ENCODE measurements around the gene PDE4DIP.
"Not testable (repeated sequence)": the region's sequence is repeated elsewhere in the genome, so short reads cannot be mapped to it uniquely, and the experiment has no call there.

PDE4DIP gene

DNA sequence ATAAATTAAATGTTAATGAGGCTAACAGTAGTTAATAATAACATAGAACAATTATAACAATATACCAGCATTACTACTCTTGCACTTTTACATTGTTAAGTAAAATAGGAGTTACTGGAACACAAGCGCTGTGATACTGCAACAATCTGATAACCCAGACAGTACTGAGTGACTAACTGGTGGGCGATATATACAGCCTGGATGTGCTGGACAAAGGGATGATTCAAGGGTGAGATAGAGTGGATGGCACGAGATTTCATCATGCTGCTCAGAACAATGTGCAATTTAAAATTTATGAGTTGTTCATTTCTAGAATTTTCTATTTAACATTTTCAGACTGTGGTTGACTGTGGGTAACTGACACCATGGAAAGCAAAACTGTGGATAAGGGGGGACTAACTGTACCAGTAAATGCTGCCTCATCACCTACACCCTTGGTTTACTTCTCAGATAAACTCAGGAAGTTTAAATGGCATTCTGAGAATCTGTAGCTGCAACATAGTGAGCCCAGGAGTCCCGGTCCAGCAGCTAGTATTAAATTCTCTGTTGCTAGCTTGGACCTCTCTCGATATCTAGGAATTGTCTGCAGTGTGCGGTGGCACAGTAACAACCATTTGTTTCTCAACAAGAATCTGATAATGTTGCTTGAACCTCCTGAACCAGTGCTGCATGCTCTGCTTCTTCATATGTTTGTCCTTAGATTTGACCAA lies 24.9 kb downstream of the PDE4DIP start:
- not testable (repeated sequence) for DNase-seq

DNA sequence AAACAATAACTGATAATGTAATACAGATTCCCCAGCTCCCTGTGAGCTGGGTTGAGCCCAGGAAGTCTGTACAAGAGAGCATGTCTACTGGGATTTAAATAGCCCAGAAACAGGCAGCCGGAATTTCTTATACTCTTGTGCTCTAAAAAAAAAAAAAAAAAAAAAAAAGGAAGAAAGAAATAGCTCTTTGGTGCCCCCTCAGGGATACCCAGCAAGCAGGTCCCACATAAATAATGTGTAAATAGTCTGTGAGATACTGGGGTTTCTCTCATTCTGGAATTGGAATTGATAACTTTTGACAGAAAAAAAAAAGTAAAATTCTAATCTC lies 25.4 kb downstream of the PDE4DIP start:
- DNase-seq = not testable (repeated sequence)

DNA sequence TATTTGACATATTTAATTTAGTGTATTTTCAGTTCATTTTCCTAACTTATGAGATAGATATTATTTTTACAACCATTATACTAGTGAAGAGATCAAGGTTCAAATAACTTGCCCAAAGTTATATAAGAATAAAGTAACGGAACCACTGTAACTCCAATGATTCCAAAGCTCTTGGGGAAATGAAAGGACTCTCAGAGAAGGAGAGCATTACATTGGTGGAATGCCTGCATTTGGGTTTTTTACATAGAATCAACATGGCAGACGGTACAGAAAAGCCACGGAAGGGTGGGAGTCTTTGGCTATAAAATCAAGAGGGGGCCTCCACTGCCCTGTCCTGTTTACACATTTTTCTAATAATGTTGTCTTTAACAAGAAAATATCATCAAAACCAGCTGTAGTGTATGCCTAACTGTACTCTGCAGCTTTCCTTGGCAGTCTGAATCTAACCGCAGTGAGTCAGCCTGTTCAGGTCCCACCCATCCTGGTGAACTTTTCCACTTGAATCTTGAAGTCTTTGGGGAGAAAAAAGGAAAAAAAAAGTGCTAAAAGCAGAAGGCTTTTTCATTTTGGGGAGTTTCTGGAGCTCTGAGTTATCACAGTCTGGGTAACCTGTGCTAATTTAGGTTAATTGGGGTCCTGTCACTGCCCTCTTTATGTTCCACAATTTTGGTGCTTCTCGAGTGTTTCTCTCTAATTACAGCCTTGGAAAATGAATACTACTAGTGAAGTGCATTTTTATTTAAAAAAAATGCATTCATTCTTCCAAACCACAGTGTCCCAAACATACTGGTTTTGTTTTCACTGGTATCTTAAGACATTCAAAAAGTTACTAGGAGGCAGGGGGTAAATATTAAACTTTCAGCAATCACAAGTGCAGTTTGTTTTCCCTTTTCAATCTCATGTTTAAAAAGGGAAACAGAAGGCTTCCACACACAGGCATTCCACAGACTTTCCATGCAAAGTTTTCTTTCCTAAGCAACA lies 30.5 kb downstream of the PDE4DIP start:
- DNase-seq = not testable (repeated sequence)

DNA sequence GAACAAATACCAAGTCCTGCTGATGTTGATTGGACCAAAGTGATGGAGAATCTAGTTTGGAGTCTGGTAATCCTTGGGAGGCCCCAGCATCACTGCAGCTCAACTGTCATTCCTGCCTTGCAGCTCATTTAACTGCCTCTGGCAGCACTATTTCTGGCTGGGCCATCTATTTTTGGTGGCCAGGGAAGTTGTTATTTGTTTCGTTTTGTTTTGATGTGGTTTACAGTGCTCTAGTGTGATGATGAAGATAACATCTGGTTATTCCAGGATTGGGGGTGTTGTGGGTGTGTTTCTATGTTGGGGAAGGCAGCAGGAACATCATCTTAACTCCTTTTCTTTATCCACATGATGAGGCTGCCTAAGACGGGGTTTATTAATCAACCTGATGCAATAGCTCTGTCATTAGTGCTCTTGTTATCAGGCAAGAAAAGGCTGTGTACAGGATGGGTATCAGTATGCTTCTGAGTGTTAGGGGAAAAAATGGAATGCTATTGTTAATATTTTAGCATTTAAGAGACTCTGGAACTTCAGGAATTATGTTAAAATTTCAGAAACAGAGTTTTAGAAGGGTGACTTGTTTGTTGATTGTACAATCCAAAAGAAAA lies 35.7 kb downstream of the PDE4DIP start:
- DNase-seq = not testable (repeated sequence)

DNA sequence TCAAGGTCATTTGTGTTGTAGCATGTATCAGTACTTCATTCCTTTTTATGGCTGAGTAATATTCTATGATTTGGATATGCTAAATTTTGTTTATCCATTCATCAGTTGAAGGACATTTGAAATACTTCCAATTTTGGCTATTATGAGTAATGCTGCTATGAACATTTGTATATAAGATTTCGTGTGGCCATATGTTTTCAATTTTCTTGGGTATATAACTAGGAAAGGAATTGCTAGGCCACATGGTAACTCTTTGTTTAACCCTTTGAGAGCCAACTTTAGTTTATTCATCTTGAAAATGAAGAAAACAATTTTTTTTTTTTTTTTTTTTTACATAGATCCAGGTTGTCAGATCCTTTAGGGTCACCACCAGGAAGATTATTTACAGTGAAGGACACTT lies 37.0 kb downstream of the PDE4DIP start:
- not testable (repeated sequence) for DNase-seq

DNA sequence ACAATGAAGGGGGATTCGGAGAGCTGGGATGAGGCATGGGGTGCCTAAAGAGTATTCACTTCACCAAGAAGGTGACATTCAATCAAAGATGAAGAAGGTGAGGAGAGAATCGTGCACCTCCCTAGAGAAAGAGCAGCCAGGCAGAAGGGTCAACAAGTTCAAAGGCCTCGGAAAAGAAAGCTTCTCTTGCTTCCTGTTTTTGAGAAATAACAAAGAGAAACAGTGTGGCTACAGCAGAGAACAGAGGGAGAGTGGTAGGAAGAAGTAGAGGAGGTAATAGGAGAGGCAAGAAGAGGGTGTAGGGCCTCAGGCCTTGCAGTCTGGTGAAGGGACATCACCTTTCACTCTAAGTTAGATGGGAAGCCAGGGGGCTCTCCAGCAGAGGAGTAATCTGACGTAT lies 41.0 kb downstream of the PDE4DIP start:
- not testable (repeated sequence) for DNase-seq

DNA sequence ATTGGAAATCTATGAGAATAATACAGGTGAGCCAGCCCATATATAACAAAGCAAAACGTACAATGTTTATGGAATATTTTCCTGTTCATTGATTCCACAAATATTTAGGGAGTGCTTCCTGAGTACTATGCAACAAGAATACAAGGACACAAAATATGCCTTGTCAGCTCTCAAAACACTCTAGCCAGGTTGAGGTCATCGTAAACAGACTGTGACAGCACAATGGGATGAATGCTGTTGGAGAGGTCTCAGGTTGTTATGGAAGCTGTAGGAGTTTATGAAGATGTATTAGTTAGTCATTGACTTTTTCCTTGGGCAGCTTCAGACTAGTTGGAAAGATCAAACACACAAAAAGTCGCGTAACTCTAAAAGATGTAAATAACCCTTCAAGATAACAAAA lies 42.1 kb downstream of the PDE4DIP start:
- not testable (repeated sequence) for DNase-seq

DNA sequence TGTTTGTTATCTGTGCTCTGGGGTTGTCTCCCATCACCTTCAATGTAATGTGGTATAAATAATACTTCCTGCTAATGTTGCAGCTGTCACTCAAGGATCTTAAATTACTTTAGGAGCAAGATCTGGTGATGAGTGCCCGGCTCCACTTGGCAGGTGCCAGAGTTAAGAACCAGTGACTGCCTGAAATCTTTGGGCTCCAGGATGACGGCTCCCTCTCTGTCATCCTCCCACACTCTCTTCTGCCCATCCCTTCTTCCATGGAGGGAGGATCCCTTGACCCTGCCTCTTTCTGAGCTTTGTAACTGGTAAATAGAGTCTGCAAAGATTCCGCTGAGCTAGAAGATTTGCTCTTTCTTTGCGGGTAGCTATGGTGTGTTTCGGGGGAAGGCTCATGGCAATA lies 44.4 kb downstream of the PDE4DIP start:
- not testable (repeated sequence) for DNase-seq

DNA sequence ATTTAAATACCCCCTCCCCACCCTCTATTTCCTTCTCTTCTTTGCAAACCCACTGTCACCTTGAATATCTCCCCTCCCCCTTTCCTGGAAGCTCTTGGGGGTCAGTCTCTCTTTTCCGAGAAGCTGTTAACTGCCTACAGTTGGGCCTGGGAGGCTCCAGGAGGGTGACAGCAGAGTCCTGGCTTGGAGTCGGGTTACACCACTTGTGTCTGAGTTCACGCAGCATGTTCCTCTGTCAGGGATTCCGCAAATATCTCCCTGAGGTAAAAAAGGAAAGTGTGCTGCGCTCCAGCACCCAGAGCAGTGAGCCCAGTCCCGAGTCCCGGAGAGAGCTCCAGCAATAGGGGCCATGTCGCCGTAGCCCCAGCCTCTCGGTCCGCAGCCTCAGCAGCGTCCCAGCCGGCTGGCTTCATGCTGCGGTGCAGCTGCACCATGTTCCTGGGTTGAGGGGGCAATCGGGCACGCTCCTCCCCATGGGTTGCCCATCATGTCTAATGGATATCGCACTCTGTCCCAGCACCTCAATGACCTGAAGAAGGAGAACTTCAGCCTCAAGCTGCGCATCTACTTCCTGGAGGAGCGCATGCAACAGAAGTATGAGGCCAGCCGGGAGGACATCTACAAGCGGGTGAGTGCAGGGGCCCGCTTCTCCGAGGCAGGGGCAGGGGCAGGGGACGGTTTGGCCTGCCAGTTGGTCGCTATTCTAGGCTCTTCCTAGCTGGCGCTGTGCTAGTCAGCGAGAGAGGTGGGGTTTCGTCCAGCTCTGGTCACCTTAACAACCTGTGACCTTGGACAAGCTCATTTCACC lies 45.2 kb downstream of the PDE4DIP start:
- DNase-seq = not testable (repeated sequence)

DNA sequence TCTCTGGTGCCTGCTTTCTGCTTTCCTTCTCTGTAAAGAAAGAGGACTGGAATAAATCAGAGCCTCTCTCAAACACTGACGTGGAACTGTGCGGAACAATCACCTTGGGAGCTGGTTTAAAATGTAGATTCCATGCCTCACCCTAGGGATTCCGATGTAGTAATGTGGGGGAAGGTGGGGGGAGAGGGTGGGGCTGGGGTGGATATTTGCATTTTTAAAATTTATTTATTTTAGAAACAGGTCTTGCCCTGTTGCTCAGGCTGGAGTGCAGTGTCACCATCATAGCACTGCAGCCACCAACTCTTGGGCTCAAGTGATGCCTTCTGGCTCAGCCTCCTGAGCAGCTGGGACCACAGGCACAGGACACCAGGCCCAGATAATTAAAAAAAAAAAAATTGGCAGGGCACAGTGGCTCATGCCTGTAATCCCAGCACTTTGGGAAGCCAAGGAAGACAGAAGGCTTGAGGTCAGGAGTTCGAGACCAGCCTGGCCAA lies 45.9 kb downstream of the PDE4DIP start:
- not testable (repeated sequence) for DNase-seq

DNA sequence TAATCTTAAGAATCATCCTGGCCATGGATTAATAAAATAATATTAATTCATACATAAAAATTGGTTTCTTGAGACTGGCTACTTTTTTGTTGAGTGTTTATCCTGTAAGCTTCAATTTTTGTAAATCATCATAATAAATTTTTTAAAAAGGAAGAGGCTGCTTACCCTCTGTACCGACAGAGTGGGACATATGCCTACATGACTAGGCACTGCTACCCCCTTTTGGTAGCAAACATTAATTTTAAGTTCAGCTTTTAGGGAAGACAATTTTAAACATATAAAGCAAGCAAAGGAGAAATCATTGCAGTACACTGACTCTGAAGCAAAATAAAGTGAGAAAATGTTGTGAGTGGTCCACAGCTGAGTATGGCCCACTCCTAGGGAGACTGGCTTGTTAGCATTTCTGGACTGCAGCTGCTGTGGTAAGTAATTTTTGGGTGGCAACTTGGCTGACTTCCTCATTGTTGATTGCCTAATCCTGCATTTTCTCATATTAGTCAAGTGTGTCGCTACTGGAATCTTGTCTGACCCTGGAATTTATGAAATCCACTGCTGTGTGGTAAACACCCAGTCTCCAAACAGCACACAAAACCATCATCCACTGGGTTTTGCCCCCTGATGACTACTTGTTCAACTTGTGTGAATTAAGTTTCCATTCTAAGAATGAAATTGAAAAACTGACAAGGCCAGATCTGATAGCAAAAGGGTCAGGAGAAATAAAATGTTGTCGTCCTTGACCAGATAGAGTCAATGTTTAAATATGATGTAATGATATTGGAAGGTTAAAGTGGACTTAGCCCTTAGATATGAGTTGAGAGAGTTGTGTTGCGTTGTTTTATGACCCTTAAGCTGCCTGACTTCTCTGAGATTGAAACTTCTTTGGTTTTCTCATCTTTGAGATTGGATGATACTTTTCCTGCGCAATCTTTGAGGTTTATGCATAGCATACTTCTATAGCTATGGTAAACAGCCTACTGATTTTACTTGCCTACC lies 50.4 kb downstream of the PDE4DIP start:
- not testable (repeated sequence) for DNase-seq

DNA sequence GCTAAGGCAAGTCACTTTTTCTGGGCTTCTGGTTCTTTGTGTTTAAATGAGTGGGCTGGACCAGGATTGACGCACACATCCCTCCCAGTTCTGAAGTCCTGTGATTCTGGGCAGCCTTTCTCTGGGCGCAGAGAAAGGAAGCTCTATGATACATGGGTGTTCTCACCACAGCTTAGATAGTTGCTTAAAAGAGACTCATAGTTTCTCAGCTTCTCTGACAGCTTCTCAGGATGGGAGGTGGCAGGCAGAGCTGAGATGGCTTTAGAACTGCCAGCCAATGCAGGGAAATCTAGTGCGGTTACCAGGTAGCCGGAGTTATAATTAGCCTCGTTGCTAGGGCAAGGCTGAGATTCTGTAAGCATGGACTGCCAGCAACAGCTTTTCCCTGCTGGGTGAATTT lies 55.8 kb downstream of the PDE4DIP start:
- not testable (repeated sequence) for DNase-seq

DNA sequence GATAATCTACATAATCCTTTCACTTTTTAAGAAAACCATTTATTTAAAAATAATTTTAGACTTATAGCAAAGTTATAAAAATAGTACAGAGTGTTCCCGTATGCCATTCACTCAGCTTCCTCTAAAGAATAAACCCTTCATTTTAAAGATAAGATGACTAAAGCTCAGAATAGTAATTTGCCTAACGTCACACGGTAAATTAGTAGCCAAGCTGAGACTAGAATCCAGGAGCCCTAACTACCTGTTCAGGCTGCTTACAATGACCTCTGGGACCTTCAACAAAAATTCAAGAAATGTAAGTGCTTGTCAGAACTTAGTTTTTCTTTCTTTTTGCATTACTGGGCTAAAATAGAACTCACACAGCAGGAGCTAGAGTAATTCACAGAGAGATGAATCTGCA lies 56.5 kb downstream of the PDE4DIP start:
- not testable (repeated sequence) for DNase-seq

DNA sequence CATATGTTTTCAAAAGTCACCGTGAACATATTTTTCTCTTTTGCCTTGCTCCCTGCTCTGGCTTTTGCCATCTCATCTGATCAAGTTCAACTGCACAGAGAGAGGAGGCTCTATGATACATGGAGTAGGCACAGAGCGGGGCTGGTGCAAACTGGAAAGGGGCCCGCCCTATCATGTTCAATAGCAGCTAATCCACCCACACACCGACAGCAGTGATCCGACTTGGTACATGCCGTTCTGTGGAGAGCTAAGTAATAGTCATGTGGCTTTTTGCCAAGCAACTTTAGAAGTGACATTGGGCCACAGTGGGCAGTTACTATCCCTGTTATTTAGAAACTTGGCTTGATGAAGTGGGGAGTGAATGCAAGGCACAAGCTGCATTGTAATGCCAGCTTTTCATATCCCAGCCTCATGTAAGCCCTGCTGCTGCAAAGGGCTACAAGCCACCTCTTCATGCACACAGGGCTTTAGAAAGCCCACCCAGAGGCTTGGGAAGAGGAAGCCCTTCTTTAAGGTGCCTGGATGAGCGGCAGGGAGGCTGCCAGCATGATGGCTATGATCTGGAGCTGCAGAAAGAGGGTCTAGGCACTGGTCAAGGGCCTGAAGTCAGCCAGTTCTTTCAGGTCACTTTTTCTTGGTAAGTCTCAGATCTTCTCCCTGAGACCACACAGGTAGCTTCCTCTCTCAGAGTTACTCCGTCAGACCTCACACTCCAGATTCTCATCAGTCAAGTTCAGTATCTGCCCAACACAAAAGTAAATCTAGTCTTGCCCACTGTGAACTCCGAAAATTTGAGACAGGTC lies 57.1 kb downstream of the PDE4DIP start:
- not testable (repeated sequence) for DNase-seq

DNA sequence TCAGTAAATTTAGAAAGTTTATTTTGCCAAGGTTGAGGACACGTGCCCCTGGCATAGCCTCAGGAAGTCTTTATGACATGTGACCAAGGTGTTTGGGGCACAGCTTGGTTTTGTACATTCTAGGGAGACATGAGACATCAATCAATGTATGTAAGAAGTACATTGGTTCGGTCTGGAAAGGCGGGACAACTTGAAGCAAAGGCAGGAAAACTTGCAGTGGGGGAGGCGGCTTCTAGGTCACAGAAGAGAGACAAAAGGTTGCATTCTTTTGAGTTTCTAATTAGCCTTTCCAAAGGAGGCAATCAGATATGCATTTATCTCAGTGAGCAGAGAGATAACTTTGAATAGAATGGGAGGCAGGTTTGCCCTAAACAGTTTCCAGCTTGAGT lies 57.7 kb downstream of the PDE4DIP start:
- not testable (repeated sequence) for DNase-seq

DNA sequence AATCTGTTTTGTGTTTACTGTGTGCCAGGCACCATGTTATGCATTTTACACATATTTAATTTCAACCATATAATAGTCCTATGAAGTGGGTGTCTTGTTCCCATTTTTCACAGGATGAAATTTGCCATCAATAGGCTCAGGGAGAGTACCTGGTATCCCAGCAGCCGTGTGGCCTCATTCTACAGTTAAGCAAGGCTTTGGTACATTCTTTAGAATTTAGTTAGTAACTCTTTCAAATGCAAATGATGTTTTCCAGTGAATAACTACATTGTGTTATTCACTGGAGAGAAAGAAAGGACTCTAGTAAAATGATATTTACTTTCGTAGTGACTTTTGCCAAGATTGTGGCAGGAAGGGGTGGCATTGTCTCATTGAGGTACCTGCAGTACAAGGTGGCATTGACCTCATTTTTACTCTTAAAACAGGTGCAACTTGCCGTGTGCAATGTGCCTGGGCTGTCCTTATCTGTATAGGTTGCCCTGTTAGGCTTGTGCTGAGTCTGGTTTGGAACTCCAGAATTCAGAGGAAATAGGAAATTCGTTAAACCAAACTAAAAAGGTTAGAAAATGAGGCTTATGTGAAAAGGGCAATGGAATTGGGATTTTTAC lies 65.1 kb downstream of the PDE4DIP start:
- DNase-seq = not testable (repeated sequence)

DNA sequence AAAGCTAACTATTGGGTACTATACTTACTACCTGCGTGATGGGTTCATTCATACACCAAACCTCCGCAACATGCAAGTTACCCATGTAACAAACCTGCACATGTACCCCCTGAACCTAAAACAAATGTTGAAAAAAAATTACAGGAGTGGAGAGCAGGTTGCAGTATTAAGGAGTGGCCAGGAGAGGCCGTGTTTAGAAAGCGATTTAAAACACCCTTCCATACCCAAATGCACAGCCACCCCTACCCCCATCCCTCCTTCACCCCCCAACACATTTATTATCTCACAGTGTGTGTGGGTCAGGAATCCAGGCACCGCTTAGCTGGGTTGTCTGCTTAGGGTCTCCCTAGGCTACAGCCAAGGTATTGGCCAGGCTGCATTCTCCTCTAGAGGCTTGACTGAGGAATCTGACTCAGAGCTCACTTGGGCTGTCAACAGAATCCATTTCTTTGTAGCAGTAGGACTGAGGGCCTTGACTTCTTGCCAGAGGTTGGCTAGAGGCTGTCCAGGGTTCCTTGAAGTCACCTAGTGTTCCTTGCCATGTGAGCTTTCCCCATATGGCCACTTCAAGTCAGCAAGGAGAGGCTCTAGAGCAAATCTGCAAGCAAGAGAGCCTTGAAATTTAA lies 67.2 kb downstream of the PDE4DIP start:
- not testable (repeated sequence) for DNase-seq

DNA sequence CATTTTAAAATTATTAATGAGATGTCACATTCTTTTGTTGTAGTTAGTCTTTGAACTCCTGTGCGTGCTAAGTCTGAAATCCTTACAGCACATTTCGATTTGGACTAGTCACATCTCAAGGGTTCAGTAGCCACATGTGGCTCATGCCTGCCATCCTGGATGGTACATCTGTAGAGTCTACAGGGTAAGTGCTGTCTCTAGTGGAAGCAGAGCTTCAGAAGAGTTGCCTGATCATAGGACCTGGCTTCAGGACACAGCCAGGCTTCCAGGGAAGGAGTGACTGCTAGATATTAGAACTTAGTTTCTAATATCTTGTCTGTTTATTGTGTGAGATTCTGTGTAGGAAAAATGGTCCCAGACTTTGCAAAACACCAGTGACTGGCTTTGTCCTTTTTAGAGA lies 72.0 kb downstream of the PDE4DIP start:
- DNase-seq = not testable (repeated sequence)
